ENCODE results near the gene GRID1.

GRID1 gene

DNA sequence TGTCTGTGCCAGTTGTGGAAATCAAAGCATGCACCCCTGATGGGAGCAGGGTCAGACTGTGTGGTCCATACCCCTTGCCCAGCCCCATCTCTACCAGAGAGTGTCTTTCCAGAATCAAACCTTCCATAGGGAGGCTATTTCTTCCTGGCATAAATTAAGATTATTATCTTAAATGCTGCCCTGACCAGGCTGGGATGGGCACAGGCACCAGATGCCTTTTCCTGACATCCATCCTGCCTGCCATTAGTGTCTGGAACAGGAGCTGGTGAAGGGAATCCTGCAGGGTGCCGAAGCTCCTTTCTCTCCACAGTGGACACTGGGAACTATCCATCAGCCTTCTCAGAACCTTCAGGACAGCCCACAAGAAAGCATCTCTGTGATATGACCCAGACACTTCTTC, 296.3 kb downstream of the GRID1 start:
- DNase-seq, result no peak

DNA sequence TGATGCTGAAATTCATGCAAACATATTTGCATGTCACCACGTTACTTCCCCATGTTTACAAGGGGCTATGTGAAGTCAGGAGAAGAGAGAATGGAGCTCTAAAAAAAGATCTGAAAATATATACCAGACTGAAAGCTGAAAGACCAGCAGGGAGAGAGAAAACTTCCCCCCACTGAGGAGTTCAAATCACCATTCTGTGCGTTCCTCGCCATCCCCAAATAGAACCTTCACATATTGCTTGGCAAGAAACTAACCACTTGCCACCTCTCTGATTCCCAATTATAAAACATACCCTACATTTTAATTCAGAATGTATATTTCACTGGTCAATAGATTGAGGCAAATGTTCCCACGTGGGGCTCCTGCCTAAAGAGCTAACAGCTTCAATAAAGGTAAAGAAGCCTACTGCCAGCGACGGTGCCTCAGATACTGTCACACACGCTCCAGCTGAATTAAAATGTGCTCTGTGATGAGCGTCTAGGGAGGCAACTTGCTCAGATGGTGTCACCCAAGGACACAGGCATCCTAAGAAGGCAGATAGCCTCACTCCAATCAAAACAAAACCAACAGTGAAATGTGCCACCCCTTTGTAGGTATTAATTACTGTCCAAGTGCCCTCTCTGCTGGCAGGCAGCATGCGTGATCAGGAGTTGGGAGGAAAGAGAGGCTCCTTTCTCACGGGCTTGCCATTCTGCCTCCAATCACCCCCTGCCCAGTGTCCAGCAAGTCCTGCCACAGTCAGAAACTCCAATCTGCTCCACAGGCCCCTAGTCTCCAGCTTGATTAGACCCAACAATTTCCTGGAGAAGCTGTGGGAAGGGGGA, 298.2 kb downstream of the GRID1 start:
- no peak for DNase-seq

DNA sequence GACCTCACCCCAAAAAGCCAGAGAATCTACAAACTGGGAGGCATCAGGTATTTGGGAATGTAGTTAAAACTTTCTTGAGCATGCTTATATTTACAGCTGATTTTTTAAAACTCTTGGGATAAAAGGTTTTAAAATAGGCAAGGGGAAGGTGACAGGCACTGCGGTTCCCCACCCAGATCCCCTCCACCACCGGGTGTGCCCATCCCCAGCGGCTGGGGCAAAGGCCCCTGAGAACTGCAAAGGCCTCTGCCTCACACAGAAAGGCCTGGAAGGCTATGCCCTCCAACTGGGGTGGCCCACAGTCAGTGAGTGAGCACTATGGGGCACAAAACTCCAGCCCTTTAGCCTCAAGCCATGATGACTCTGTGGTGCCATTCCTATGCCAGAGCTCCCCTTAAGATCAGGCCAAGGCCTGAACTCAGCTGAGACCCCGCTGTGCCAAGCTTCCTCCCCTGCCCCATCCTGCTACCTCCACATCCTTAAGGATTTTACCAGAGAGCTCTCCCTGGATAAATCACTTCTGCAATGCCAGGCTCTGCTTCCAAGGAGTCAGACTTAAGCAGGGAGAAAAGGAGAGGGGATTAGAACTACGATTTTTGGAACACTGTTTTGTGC, 299.1 kb downstream of the GRID1 start:
- no peak for DNase-seq

DNA sequence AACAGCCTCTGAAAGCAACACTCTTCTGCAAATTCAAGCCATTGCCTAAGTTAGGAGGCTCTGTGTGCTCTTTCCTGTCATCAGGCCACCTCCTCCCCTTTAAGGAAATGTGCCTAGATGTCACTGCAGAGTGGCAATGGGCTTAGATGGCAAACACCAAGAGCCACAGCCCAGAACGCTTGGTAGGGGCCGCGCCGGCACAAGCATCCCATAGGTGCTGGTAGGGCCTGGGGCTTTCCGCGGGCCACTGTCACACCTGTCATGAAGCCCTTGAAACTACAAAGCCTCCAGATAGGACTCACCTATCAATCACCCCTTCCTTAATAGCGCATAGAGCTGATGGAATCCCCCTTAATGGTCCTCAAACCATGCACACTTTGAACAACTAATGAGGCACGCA, 299.9 kb downstream of the GRID1 start:
- DNase-seq, result no peak

DNA sequence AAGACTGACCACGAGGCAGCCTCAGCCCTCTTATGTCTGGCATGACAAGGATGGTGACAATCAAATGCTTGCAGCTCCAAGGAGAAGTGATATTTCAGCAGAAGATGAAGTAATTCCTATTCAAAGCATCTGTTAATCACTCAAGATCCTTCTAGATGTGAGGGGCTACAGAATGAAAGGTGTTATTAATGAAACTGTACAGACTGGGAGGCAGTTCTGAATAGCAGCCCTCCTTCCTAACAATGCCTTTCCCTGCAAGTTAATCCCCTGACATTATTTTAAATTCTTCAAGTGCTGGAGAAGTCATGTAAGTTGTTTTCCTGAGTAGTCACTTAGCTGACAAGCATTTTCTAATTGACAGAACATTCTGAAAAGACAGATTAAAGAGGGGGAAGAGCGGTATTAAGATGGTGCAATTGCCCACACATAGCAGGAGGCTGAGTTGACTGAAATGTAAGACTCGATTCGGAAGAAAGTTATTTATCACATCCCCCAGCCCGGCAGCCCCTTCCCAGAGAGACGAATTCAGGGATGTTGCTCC, 300.8 kb downstream of the GRID1 start:
- no peak for DNase-seq

DNA sequence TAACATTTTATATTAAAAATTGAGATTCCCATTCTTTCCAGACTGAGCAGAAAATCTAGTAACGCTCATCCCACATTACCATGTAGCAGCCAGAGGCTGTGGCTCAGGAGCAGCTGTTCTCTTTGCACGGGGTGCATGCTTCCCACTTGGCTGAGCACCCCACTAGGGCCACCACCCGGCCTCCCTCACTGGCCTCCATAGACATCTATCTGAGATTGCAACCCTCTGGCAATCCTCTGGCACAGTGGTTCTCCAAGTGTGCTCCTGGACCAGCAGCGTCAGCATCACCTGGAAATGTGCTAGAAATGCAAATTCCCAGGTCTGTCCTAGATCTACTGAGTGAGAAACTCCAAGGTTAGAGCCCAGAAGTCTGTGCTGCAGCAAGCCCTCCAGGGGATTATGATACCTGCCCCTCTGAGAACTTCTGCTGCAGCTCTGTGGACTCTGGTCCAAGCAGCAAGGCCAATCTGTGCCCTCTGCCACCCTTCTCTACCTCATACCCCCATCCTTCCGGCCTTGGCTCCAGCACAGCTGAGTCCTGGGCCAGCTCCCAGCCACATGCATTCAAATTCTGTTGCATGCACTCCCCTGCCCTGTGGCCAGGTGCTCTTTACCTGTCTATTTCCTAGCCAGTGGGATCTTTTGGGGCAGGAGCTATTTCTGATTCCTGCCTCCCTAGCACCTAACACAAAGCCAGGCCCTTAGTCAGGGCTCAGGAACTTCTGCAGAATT, 301.5 kb downstream of the GRID1 start:
- no peak for DNase-seq

DNA sequence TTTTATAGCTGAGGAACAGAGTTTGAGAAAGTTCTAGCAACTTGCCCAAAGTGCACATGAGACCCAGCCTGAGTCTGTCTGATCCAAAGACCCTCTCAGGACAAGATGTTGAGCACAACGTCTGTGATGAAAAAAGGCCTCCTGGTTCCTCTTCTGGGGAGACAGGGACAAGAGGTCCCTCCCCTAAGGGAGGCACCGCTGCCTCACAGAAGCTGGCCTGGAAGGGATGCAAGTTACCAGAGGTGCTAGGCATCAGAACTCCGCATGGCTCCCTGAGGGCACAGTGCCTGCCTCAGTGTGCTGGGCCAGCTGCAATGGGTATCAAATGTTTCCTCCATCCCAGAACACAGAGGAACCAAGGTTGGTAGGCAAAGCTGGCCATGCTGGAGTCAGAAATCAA, 302.4 kb downstream of the GRID1 start:
- no peak for DNase-seq

DNA sequence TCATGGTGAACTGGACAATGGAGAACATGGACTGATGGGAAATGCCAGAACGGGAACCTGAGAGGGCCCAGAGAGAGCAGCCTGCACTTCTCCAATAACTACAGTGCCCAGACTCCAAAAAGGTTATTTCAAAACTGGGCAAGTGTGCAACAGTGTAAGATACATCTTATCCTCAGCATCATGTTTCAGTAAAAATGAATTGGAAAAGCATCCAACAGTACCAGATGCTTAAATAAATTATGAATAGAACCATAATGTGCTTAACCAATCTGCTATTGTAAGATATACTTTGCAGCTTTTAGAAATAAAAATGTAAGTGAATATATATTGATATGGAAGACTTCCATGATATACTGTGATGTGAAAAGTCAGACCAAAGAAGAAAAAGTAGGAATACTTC, 303.3 kb downstream of the GRID1 start:
- DNase-seq, result no peak

DNA sequence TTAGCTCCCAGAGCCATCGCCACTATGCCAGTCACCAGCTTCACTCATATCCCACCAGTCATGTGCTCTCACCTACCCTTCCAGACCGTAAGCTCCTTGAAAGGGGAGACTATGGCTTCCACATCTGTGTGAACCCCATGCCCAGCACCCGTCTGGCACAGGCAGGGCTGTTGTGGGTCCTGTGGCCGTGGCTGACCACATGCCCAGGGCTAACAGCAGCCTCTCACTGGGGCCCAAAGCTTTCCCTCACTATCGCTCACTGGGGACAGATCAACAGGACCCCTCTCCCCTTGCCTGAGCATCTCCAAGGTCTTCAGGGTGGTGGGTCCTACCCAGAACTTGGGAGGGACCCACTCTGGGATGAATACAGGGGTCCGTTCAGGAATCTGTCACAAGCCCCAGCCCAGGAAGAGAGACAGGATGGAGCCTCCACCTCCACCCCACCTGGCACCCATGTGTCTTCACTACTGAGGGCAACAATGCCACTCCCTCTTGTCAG, 303.9 kb downstream of the GRID1 start:
- DNase-seq, result no peak

DNA sequence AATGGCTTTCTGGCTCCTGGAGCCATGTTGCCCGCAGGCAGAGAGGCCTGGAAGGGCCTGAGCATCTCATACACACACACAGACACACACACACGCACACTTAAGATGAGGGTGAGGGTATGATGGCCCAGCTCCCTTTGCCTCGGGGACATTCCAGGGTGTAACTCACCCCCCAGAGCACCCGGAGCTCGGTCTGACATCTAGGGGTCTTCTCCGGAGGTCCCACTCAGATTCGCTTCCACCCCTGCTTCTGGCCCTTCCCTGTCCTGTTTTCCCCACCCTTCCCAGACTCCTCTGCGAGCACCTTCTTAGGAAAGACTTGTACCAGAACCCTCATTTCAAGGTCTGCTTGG, 304.4 kb downstream of the GRID1 start:
- no peak for DNase-seq

DNA sequence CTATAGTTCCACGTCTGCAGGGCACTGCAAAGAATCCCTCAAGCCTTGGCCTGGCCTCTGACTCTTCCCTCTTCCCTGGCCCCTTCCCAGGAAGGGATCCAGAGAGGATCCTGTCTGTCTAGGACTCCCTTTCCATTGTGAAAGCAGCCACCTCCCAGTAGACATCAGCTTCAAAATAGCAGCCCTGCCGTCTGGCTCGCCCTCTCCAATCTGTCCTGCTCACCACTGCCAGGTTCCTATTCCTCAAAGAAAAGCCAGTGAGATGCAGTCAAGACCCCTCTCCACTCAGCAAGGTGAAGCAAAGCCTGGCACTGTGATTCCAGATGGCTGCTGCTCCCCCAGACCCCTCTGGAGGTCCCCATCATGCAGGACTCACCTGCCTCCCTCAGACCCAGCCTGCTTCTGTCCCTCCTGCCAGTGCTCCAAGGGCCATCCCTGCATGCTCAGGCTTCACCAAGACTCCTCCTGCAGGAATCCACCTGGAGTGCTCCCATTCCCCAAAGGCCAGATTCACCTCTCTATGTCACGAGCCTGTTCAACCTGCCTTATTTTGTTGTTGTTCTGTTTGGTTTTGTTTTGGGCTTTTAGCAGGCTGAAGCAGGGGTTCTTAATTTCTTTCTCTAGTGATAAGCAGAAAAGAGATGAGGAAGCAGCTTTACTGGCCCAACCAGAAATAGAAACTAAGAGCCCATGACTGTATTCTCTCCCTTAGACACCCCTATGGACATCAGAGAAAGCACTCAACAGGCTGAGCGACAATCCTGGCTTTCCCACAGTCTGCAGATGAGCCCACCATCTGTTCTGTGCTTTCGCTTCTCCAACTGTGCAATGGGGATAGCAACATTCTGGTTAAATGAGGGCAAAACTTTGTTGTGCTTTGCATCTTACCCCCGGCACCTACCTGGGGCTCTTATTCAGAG, 305.1 kb downstream of the GRID1 start:
- no peak for DNase-seq

DNA sequence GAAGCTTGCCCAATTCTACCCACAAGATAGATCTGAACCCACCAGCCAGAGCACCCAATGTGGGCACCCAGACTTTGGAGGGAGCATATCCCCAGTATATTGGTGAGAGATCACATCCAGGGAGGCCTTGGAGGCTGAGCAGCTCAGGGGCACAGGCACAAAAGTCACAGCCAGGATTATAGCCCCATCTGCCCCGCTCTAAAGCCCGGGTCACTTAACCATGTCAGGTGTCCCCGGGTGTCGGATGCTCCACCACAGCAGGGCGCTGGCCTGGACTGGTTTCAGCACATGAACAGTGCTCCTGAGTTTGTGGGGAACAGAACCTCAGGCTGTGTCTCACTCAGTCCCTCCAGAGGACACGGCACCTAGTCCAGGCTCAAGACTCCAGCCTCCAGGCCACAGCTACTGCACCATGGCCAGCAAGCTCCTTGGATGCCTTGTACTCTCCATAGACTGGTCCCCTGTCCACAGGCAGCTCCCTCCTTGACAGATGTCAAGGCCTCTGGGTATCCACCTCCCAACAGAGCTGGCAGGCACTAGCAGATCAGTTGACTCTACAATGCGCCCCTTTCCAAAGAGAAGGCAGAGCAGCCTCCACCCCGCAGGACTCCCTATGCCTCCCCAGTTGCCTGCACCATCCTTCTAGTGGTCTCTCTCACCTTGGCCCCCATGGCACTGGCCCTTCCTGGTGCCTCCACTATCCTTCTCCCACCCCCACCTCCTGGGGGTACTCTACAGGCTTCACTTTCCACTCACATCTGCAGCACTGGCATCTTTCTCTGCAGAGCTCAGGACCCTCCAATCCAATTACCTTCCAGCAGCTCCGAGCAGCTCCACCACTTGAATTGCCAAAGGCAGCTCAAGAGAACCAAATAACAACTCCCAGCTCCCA, 306.0 kb downstream of the GRID1 start:
- DNase-seq, result no peak

DNA sequence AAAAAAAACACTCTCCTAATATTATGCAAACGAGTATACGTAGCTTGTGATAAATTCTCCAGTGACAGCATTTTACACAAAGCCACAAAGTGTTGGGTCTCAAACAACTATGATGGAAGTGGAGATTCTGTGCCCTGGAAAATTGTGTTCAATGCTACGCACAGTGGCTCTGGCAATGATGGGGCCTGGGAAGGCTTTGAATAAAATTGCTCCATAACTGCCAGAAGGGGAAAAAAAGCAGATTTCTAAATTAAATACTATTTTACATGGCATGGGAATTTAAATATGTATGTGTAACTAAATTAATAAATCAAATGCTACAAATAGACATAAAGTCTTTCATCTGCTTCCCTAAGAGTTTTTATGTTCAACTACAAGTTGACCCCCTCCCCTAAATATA, 306.7 kb downstream of the GRID1 start:
- no peak for DNase-seq

DNA sequence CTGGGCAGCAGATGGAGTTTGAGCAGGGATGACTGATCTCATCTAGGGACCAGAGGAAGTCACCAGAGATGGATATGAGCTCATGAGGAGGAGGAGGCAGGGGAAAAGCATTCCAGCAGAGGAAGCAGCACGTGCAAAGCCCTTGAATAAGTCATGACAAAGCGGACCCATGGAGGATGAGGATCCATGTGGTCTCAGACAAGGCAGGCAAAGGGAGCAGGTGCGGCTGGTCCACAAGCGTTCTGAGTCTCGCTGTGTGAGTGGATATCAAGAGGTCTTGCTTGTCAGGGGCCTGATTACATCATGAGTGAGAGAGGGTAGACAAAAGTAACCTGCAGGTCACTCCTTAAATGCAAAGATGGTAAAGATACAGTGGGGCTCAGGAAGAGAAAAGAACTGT, 307.6 kb downstream of the GRID1 start:
- no peak for DNase-seq

DNA sequence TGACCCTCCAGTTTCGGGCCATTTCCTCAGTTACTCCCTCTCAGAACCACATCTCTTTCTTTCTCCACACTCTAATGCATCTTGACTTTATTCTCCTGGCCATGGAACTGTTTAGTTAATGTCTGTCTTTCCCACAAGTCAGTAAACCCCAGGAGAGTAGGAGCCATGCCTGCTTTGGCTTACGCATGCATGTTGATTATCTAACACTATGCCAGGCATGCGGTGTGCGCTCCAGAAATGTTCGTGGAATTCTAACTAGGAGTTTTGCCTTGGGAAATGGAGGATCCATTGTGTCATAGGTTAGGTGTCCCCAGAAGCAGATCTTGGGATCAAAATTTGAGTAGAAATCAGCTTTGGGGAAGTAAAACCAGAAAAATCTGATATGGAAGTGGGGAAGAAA, 308.9 kb downstream of the GRID1 start:
- DNase-seq, result no peak

DNA sequence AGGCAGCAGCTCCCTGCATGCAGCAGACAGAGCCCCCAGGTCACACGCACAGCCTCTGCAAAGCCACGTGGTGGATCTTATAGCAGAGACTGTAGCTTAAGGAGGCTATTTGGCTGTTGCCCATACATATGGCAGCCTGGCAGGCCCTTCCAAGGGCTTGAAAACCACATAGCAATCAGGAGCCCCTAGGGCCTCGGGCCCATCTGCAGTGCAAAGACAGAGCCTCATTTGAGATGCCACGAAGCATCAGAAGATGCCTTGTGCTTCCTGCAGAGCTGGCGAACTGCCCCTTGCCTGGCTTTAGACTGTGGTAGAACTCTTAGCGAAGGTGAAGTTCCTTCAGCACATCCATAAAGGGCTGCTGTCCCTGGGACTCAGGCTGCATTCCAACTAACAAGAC, 309.9 kb downstream of the GRID1 start:
- DNase-seq, result no peak

DNA sequence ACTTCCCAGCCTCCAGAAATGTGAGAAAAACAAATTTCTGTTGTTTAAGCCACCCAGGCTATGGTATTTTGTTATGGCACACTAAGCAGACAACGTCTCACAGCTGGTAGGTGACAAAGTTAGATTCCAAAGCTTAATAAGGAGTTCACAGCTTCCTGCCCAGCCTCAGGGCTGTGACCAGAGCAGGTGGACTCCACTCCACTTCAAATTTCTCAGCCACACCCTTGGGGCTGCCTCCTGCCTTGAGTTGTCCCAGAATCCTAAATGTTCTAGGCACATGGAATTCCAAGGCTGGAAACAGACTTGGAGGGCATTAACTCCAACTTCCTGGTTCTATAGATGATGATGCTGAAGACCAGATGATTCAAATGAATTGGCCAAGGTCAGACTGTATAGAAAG, 310.7 kb downstream of the GRID1 start:
- DNase-seq, result no peak

DNA sequence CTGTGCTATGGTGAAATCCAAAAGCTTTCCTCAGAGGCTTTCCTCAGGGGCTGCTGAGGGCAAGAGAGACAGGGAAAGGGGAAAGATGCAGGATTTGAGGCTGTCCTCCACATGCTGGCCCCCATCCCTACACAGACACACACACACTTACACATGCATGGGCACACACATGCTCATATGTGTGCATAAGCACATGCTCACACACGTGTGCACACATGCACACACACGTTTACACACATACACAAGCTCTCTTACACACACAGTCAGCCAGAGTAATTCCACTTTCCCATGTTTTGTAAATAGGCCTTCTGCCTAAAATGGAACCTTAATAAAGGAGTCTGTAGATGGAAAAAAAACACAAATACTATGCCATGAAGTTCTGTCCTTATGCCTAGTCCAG, 312.9 kb downstream of the GRID1 start:
- DNase-seq, result no peak

DNA sequence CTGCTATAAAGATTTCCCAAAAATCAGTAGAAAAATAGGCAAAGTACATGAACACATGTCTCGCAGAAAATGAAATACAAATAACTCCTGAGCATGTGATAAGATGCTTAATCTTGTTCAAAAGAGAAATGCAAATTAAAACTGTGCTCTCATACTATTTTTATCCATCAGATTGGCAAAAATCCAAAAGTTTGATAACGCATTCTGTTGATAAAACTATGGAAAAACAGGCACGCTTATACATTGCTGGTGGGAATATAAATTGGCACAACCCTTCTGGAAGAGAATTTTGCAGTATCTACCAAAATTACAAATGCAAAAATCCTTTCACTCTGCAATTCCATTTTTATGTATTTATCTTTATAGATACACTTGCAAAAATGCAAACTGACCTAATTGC, 315.0 kb downstream of the GRID1 start:
- no peak for DNase-seq

DNA sequence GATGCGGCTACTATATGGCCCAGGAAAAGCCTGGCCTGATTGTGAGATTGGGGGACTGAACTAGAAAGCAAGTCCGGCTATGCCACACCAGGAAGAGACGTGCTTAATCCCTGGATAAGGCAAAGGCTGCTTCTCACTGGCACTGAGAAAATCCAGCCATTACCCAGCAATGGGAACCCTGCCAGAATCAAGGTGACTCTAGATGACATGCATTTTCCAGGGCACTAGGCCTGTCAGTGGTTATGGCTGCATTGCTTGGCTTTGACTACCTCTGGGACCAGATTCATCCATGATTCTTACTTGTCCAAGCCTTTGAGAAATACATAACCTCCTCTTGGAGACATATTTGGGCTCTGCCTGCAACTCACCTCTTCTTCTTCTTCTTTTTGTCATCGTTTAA, 317.2 kb downstream of the GRID1 start:
- no peak for DNase-seq

DNA sequence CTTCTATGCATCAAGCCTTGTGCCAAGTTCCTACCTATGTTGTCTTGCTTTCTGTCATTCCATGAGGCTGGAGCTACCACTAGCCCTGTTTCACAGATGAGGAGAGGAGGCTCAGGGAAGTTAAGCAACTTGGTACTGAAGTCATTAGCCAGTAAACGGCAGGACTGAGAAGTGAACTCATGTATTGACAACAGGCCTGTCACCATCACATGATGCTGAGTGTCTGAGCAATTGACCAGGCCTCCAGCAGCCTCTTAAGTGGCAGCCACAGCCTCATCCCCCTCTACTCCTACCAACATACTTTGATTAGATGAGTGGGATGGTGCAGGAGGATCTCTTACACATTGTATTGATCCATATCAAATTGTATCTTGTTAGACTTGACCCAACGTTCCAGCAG, 317.6 kb downstream of the GRID1 start:
- DNase-seq, result peak; percentile 45

DNA sequence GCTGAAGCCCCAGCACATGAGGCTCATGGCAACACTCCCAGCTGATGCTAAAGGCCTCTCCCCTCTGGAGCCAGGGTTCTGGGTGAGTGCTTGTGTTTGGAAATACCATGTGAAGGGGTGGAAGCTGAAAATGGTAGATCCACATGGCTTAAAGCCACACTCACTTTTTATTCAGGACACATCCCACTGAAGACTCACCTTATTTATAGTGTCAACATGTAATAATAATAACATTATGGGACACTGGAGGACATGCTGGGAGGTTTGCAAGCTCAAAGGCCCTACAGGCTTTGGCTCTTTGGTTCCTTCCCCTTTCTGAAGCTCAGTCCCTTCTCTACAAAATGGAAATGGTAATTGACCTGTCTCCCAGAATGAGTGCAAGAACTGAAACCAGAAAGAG, 318.0 kb downstream of the GRID1 start:
- no peak for DNase-seq
